K562 (cell line): ENCODE measurements around the gene RAB9B. TPM values are rescaled to one million over a fixed set of nuclear protein-coding genes. Genes with fewer than 3 reads are reported as not detected.

Experiments used
- ATAC-seq: fragments of 200-7000 bp; cut with Tn5 transposase; 3 replicates; pipeline ENCODE4 v1.9.1; 2020; ENCODE audit warnings: moderate library complexity
- BruUV-seq: library from RNA; stranded (reverse); fragments of 400-500 nt; replicated peaks from 2 replicates; lab custom pipeline; 2021; lab: Mats Ljungman, UMichigan
- CTCF ChIA-PET: fragments of 300-600 bp; formaldehyde crosslinking; extraction: SDS; loops from one replicate; lab custom pipeline; 2021; ENCODE audit warnings: low intra/inter-chr PET ratio; lab: Yijun Ruan, JAX
- POLR2A ChIA-PET: fragments of 300-600, 350-650 bp; sonication (Branson Sonifier 250); formaldehyde crosslinking; extraction: SDS; loops from one replicate; lab custom pipeline; 2021; ENCODE audit warnings: antibody characterized with exemption, inconsistent platforms; lab: Yijun Ruan, JAX
- DNase-seq, 4 experiments: peaks; one replicate each; pipeline versions ENCODE4 v3.0.0 to v3.0.0-alpha.2; 2011 to 2018; ENCODE audit warnings: low spot score in 3 of 4, mixed read lengths in 3 of 4; ENCODE audit errors: extremely low read depth in 1 of 4
- FAIRE-seq: peaks from 2 replicates; lab custom pipeline; 2011; peaks lifted over from hg19 to GRCh38; lab: Jason Lieb, UNC
- H2AFZ ChIP-seq: 2 replicates; pipeline ENCODE4 v1.6.0; 2011; ENCODE audit warnings: low read depth, low read length, control low read depth, inconsistent platforms
- H3K27ac ChIP-seq: fragments of 200-600 bp; 3 replicates; pipeline ENCODE4 v1.8.0; 2011; ENCODE audit warnings: low read depth, mild to moderate bottlenecking, control low read depth, inconsistent platforms, low read length, moderate library complexity, mixed read lengths; ENCODE audit errors: extremely low read depth
- H3K27me3 ChIP-seq, 2 experiments: fragments of 300-600 bp in 1 of 2; 2 replicates in 1 of 2; 3 replicates in 1 of 2; pipeline versions ENCODE4 v1.6.0 to v1.8.0; 2011; ENCODE audit warnings: inconsistent platforms in 2 of 2, low read length in 2 of 2, mild to moderate bottlenecking in 1 of 2, mixed read lengths in 1 of 2, moderate library complexity in 1 of 2; ENCODE audit not compliant: control insufficient read depth in 2 of 2, insufficient read depth in 2 of 2
- H3K36me3 ChIP-seq: fragments of 300-600 bp; 3 replicates; pipeline ENCODE4 v1.8.0; 2011; ENCODE audit warnings: mild to moderate bottlenecking, low read length, inconsistent platforms; ENCODE audit not compliant: control insufficient read depth, insufficient read depth
- H3K4me1 ChIP-seq, 2 experiments: fragments of 200-600 bp in 1 of 2; replicated peaks in 1 of 2; 2 replicates in 1 of 2; 3 replicates in 1 of 2; pipeline versions ENCODE4 v1.5.1 to v1.8.0; 2011; ENCODE audit warnings: inconsistent platforms in 2 of 2, low read length in 2 of 2, mild to moderate bottlenecking in 1 of 2, mixed read lengths in 1 of 2, moderate library complexity in 1 of 2; ENCODE audit not compliant: control insufficient read depth in 2 of 2, insufficient read depth in 2 of 2
- H3K4me2 ChIP-seq: 2 replicates; pipeline ENCODE4 v1.6.1; 2011; ENCODE audit warnings: low read length, control low read depth, inconsistent platforms, mixed read lengths; ENCODE audit not compliant: insufficient read depth
- H3K4me3 ChIP-seq: fragments of 200-600 bp; sonication (generic), shearing (Covaris generic); 2 replicates; pipeline ENCODE4 v1.5.1; 2016; ENCODE audit warnings: control low read depth, inconsistent platforms
- H3K79me2 ChIP-seq: fragments of 200-600 bp; 3 replicates; pipeline ENCODE4 v1.8.0; 2011; ENCODE audit warnings: low read length, inconsistent platforms; ENCODE audit not compliant: control insufficient read depth, insufficient read depth
- H3K9ac ChIP-seq, 2 experiments: 2 replicates each; pipeline versions ENCODE4 v1.6.0 to v1.6.1; 2011; ENCODE audit warnings: low read depth in 2 of 2, low read length in 2 of 2, control low read depth in 1 of 2, inconsistent platforms in 1 of 2, mild to moderate bottlenecking in 1 of 2, mixed read lengths in 1 of 2; ENCODE audit not compliant: insufficient read depth in 1 of 2
- H3K9me1 ChIP-seq: one replicate; pipeline ENCODE4 v1.6.0; 2011; ENCODE audit warnings: inconsistent platforms, mild to moderate bottlenecking, low read length, moderate library complexity; ENCODE audit not compliant: control insufficient read depth, insufficient read depth
- H3K9me3 ChIP-seq: replicated peaks from 2 replicates; pipeline ENCODE4 v1.5.1; 2011; ENCODE audit warnings: low read depth, low read length, inconsistent platforms; ENCODE audit not compliant: control insufficient read depth, insufficient read depth
- H4K20me1 ChIP-seq: replicated peaks from 2 replicates; pipeline ENCODE4 v1.6.1; 2011; ENCODE audit warnings: low read length, inconsistent platforms, mixed read lengths; ENCODE audit not compliant: control insufficient read depth, insufficient read depth
- DACH1 ChIP-seq: fragments of 450-650 bp; IDR thresholded peaks from 2 replicates; pipeline ENCODE4 v1.6.1; 2018; ENCODE audit not compliant: partially characterized antibody
- DPF2 ChIP-seq: fragments of 450-650 bp; IDR thresholded peaks from 2 replicates; pipeline ENCODE4 v1.6.1; 2016
- HDAC2 ChIP-seq: fragments of 450-650 bp; IDR thresholded peaks from 2 replicates; pipeline ENCODE4 v1.6.1; 2016; ENCODE audit warnings: mild to moderate bottlenecking
- HNRNPLL ChIP-seq: fragments of 200-400 bp; formaldehyde crosslinking; IDR thresholded peaks from 2 replicates; pipeline ENCODE4 v1.6.1; 2017; ENCODE audit warnings: low read length, low read depth, mild to moderate bottlenecking; ENCODE audit not compliant: poor library complexity, severe bottlenecking
- MEF2D ChIP-seq: conservative IDR thresholded peaks from 2 replicates; pipeline ENCODE4 v1.6.1; 2016; ENCODE audit warnings: low read depth, missing genetic modification characterization, missing compliant biosample characterization
- NCOA1 ChIP-seq: fragments of 450-650 bp; IDR thresholded peaks from 2 replicates; pipeline ENCODE4 v1.6.1; 2016; ENCODE audit warnings: low read depth
- NR4A1 ChIP-seq, 2 experiments: fragments of 250-450 bp in 1 of 2; fragments of 450-650 bp in 1 of 2; sonication (Bioruptor Pico) in 1 of 2; IDR thresholded peaks; 2 replicates each; pipeline versions ENCODE4 v1.4.0 to v1.6.1; 2016 to 2020; ENCODE audit warnings: mild to moderate bottlenecking in 2 of 2, missing compliant biosample characterization in 1 of 2, missing genetic modification characterization in 1 of 2, moderate library complexity in 1 of 2
- POLR2AphosphoS2 ChIP-seq: IDR thresholded peaks from 2 replicates; pipeline ENCODE4 v1.6.1; 2012; ENCODE audit warnings: low read length, improper control_type of control experiment
- SMAD1 ChIP-seq: fragments of 150-350 bp; IDR thresholded peaks from 2 replicates; pipeline ENCODE4 v1.6.1; 2014; ENCODE audit warnings: low read length, low read depth; ENCODE audit not compliant: partially characterized antibody
- TBP ChIP-seq: optimal IDR thresholded peaks from 2 replicates; pipeline ENCODE3; 2011; ENCODE audit warnings: low read depth, low read length, improper control_type of control experiment
- ZNF3 ChIP-seq: fragments of 250-450 bp; sonication (Bioruptor Pico); IDR thresholded peaks from 2 replicates; pipeline ENCODE4 v1.5.0; 2021; ENCODE audit warnings: mild to moderate bottlenecking, moderate library complexity
- WGBS: fragments of 100-300 bp; shearing (Covaris generic); methylation state at CpG from one replicate; pipeline ENCODE4 v1.1.6; 2016; ENCODE audit warnings: low coverage, mixed read lengths; ENCODE audit not compliant: insufficient coverage; ENCODE audit errors: missing lambda C conversion rate; 5-methylcytosine and 5-hydroxymethylcytosine counted together
- in situ Hi-C: fragments of 300-500 bp; cut with MboI; formaldehyde crosslinking; loops from 4 replicates; pipeline ENCODE4 v1.15.0; 2018; ENCODE audit warnings: inconsistent platforms, mixed read lengths
- intact Hi-C: fragments of 100-400 bp; cut with micrococcal nuclease; formaldehyde crosslinking; loops from 2 replicates; pipeline ENCODE4 v1.14.2; 2022
- polyA plus RNA-seq, 8 experiments: library from polyadenylated mRNA; depleted of rRNA in 4 of 8; stranded (reverse) in 5 of 8; unstranded in 3 of 8; fragments of >200 nt; fragmentation: Nextera tagmentation in 2 of 8; fragmentation: Illumina TruSeq in 1 of 8; extraction: Ambion mirVana in 2 of 8; extraction: Trizol in 1 of 8; gene quantifications; 2 replicates each; pipeline versions ENCODE4 v1.2.1 to v1.2.3, GENCODE V29; 2011 to 2014; ENCODE audit warnings: inconsistent platforms in 1 of 8, missing spikeins in 1 of 8
- total RNA-seq, 7 experiments: library from RNA; depleted of rRNA in 6 of 7; stranded (reverse); fragments of >200 nt in 6 of 7; fragmentation: Illumina TruSeq in 2 of 7; extraction: Trizol in 2 of 7; gene quantifications; 2 replicates each; pipeline versions ENCODE4 v1.2.1 to v1.2.3, GENCODE V29; 2011 to 2021; ENCODE audit warnings: low replicate concordance in 1 of 7
- TF ChIP-seq, protein P1 (sequence below): sonication (generic); formaldehyde crosslinking; IDR thresholded peaks from 2 replicates; pipeline ENCODE4 v1.8.0; 2022; ENCODE audit warnings: mild to moderate bottlenecking, missing genetic modification reagents, borderline replicate concordance
- TF ChIP-seq, protein P2 (sequence below): IDR thresholded peaks from 2 replicates; pipeline ENCODE4 v1.6.1; 2011; ENCODE audit warnings: borderline replicate concordance, low read depth, mild to moderate bottlenecking, moderate library complexity, low read length; ENCODE audit not compliant: insufficient read depth, poor library complexity, severe bottlenecking
- TF ChIP-seq, protein P3 (sequence below): sonication (generic); formaldehyde crosslinking; IDR thresholded peaks from 2 replicates; pipeline ENCODE4 v1.8.0; 2022; ENCODE audit warnings: missing genetic modification reagents, mild to moderate bottlenecking, borderline replicate concordance
- TF ChIP-seq, protein P4 (sequence below): fragments of 450-650 bp; formaldehyde crosslinking; IDR thresholded peaks from 2 replicates; pipeline ENCODE4 v1.4.0; 2020; ENCODE audit warnings: mild to moderate bottlenecking, moderate library complexity

Gene RAB9B
- total and polyA plus RNA-seq, 9 of the 15 experiments (the other 6 are each of a cell fraction or from before 2014, with no cell fraction given) = 0.03 to 0.05 (median 0.04) TPM; not detected in 6

DNA sequence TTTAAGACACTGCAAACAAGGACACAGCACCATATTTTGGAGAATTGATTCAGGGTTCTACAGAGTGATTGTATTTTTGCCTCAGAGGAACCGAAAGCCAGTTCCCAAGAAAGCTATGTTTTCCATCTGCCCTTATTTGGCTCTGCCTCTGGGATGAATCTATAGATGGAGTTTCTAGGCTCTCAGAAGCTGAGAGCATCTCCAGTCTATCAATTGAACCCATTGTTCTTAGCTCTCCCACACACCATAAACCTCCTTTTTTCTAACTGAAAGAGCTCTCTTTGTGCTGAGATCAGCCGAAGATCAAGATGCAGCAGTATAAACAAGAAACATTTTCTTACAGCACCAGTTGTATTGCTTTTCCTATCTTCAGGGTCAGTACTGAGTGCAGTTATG, 38.5 kb downstream of the RAB9B start:
- POLR2A ChIA-PET = interaction anchor here (1.4 kb wide), 1 partner anchor 74 kb away, joined by 3 read pairs; no protein-coding TSS in a partner anchor
- Histone ChIP-seq H3K4me1 (no peaks in the 10 kb centered on the region), H3K27me3 (0 out of 5 replicates have a peak, but pooled peaks cover 0 to 4% of the 10 kb centered on the region in 2 experiments), H3K79me2 (no peaks in the 10 kb centered on the region), H3K27ac (no peak overlapping the region), H3K4me2 (no peak overlapping the region), H3K4me3 (no peak overlapping the region), H3K36me3 (no peaks in the 10 kb centered on the region), H3K9ac (no peak overlapping the region), H3K9me1 (no peaks in the 10 kb centered on the region), H2AFZ (no peak overlapping the region), H3K9me3 (no peaks in the 10 kb centered on the region), H4K20me1 (no peaks in the 10 kb centered on the region)
- ATAC-seq (no peak), DNase-seq (no peak), FAIRE-seq (no peak)
- in situ Hi-C loops (no loop called here), intact Hi-C loops (no loop called here)
- no TSS peak for BruUV-seq
- CTCF ChIA-PET = no interaction called here
- WGBS = 5% methylated on average over 2 of the region's 2 CpGs
- no peak for TF ChIP-seq HNRNPLL
- TF ChIP-seq NCOA1 = no peak
- TF ChIP-seq, protein P1, sequence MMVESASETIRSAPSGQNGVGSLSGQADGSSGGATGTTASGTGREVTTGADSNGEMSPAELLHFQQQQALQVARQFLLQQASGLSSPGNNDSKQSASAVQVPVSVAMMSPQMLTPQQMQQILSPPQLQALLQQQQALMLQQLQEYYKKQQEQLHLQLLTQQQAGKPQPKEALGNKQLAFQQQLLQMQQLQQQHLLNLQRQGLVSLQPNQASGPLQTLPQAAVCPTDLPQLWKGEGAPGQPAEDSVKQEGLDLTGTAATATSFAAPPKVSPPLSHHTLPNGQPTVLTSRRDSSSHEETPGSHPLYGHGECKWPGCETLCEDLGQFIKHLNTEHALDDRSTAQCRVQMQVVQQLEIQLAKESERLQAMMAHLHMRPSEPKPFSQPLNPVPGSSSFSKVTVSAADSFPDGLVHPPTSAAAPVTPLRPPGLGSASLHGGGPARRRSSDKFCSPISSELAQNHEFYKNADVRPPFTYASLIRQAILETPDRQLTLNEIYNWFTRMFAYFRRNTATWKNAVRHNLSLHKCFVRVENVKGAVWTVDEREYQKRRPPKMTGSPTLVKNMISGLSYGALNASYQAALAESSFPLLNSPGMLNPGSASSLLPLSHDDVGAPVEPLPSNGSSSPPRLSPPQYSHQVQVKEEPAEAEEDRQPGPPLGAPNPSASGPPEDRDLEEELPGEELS = no peak
- no peak for TF ChIP-seq MEF2D (tag)
- TF ChIP-seq, protein P2, sequence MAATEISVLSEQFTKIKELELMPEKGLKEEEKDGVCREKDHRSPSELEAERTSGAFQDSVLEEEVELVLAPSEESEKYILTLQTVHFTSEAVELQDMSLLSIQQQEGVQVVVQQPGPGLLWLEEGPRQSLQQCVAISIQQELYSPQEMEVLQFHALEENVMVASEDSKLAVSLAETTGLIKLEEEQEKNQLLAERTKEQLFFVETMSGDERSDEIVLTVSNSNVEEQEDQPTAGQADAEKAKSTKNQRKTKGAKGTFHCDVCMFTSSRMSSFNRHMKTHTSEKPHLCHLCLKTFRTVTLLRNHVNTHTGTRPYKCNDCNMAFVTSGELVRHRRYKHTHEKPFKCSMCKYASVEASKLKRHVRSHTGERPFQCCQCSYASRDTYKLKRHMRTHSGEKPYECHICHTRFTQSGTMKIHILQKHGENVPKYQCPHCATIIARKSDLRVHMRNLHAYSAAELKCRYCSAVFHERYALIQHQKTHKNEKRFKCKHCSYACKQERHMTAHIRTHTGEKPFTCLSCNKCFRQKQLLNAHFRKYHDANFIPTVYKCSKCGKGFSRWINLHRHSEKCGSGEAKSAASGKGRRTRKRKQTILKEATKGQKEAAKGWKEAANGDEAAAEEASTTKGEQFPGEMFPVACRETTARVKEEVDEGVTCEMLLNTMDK = no peak
- no peak for TF ChIP-seq POLR2AphosphoS2
- TF ChIP-seq DPF2 = no peak
- TF ChIP-seq SMAD1 = no peak
- no peak for TF ChIP-seq ZNF3 (CRISPR knock-in tag)
- no peak for TF ChIP-seq NR4A1 (CRISPR knock-in tag; IDR thresholded peaks at IDR 0.05)
- no peak for TF ChIP-seq NR4A1 (tag; IDR thresholded peaks at IDR 0.05)
- TF ChIP-seq DACH1 = no peak
- TF ChIP-seq TBP = no peak
- TF ChIP-seq HDAC2 = no peak
- TF ChIP-seq, protein P3, sequence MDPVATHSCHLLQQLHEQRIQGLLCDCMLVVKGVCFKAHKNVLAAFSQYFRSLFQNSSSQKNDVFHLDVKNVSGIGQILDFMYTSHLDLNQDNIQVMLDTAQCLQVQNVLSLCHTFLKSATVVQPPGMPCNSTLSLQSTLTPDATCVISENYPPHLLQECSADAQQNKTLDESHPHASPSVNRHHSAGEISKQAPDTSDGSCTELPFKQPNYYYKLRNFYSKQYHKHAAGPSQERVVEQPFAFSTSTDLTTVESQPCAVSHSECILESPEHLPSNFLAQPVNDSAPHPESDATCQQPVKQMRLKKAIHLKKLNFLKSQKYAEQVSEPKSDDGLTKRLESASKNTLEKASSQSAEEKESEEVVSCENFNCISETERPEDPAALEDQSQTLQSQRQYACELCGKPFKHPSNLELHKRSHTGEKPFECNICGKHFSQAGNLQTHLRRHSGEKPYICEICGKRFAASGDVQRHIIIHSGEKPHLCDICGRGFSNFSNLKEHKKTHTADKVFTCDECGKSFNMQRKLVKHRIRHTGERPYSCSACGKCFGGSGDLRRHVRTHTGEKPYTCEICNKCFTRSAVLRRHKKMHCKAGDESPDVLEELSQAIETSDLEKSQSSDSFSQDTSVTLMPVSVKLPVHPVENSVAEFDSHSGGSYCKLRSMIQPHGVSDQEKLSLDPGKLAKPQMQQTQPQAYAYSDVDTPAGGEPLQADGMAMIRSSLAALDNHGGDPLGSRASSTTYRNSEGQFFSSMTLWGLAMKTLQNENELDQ = no peak
- TF ChIP-seq, protein P4, sequence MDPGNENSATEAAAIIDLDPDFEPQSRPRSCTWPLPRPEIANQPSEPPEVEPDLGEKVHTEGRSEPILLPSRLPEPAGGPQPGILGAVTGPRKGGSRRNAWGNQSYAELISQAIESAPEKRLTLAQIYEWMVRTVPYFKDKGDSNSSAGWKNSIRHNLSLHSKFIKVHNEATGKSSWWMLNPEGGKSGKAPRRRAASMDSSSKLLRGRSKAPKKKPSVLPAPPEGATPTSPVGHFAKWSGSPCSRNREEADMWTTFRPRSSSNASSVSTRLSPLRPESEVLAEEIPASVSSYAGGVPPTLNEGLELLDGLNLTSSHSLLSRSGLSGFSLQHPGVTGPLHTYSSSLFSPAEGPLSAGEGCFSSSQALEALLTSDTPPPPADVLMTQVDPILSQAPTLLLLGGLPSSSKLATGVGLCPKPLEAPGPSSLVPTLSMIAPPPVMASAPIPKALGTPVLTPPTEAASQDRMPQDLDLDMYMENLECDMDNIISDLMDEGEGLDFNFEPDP (CRISPR knock-in tag) = no peak
